EL (cell line): ENCODE measurements around the gene LYPD5.
"Not testable (repeated sequence)": the region's sequence is repeated elsewhere in the genome, so short reads cannot be mapped to it uniquely, and the experiment has no call there.

Experiments
- DNase-seq: peaks from one replicate; pipeline ENCODE4 v3.0.0-alpha.2; 2016

The LYPD5 gene

GRCh38 chr19:43802216-43802951 is at the start of gene LYPD5:
Gene LYPD5 (minus strand): TSS chr19:43802447. CDS start chr19:43802380, 67 bp downstream.
- DNase-seq: no peak

- no peak for DNase-seq
Observed at GRCh38 chr19:43848821-43849220, 46.6 kb upstream of the LYPD5 start.

- DNase-seq: peak; percentile 16
Observed at GRCh38 chr19:43847884-43848283, 45.6 kb upstream of the LYPD5 start.

- DNase-seq: peak; percentile 1
Observed at GRCh38 chr19:43847246-43847645, 45.0 kb upstream of the LYPD5 start.

- DNase-seq: no peak
Observed at GRCh38 chr19:43842007-43842406, 39.8 kb upstream of the LYPD5 start.

GRCh38 chr19:43839139-43839538 is 36.9 kb upstream of the LYPD5 start:
- no peak for DNase-seq

- DNase-seq: peak; percentile 93
Observed at GRCh38 chr19:43826787-43827754, 24.8 kb upstream of the LYPD5 start, which contains the start of gene ZNF283. Gene ZNF283 (plus strand): TSS chr19:43827321. CDS start chr19:43833505, 6,184 bp downstream.

- DNase-seq: not testable (repeated sequence)
Observed at GRCh38 chr19:43824572-43824971, 22.3 kb upstream of the LYPD5 start.

GRCh38 chr19:43823856-43824255 is 21.6 kb upstream of the LYPD5 start:
- DNase-seq: not testable (repeated sequence)

GRCh38 chr19:43820884-43821215 is 18.6 kb upstream of the LYPD5 start:
- no peak for DNase-seq

- peak; percentile 64 for DNase-seq
Observed at GRCh38 chr19:43820098-43820883, 18.0 kb upstream of the LYPD5 start.

GRCh38 chr19:43818500-43818899 is 16.3 kb upstream of the LYPD5 start:
- no peak for DNase-seq

GRCh38 chr19:43817454-43817853 is 15.2 kb upstream of the LYPD5 start:
- not testable (repeated sequence) for DNase-seq

- DNase-seq: no peak
Observed at GRCh38 chr19:43814663-43815352, 12.6 kb upstream of the LYPD5 start.

GRCh38 chr19:43812688-43813087 is 10.4 kb upstream of the LYPD5 start:
- no peak for DNase-seq

GRCh38 chr19:43812259-43812658 is 10.0 kb upstream of the LYPD5 start:
- no peak for DNase-seq

- DNase-seq: no peak
Observed at GRCh38 chr19:43811837-43812236, 9.6 kb upstream of the LYPD5 start.

GRCh38 chr19:43809762-43810696 is 7.8 kb upstream of the LYPD5 start:
- peak; percentile 59 for DNase-seq

GRCh38 chr19:43807651-43808050 is 5.4 kb upstream of the LYPD5 start:
- DNase-seq: no peak

GRCh38 chr19:43806848-43807247 is 4.6 kb upstream of the LYPD5 start:
- DNase-seq: no peak

GRCh38 chr19:43806401-43806800 is 4.2 kb upstream of the LYPD5 start:
- DNase-seq: not testable (repeated sequence)
